Activated CD8-positive, alpha-beta memory T cell treated with anti-CD3 and anti-CD28 coated beads, Interleukin-2, amount 10 ng/mL, durations not matched to agents 7 days and 5 days (primary cell): Measurements from ENCODE around the gene PLCB4. TPM values are rescaled to one million over a fixed set of nuclear protein-coding genes. Genes with fewer than 3 reads are reported as not detected.

Source experiments
- ATAC-seq: fragments of 150-1000 bp; cut with Tn5 transposase; one replicate; pipeline ENCODE4 v1.10.0; 2021; ENCODE audit warnings: moderate library complexity
- CTCF ChIA-PET: fragments of 350-600 bp; sonication (Branson Sonifier 250); formaldehyde crosslinking; loops from one replicate; lab custom pipeline; 2021; ENCODE audit warnings: antibody characterized with exemption; lab: Charles Lee
- DNase-seq: peaks from one replicate; pipeline ENCODE4 v3.0.0-alpha.2; 2020
- H3K27ac Mint-ChIP-seq: one replicate; pipeline ENCODE4 v1.8.0; 2021; ENCODE audit warnings: mild to moderate bottlenecking, mixed read lengths
- H3K27me3 Mint-ChIP-seq: one replicate; pipeline ENCODE4 v1.8.0; 2021; ENCODE audit warnings: mixed read lengths
- H3K36me3 Mint-ChIP-seq: one replicate; pipeline ENCODE4 v1.8.0; 2021; ENCODE audit warnings: mild to moderate bottlenecking, mixed read lengths
- H3K4me1 Mint-ChIP-seq: one replicate; pipeline ENCODE4 v1.8.0; 2021; ENCODE audit warnings: mixed read lengths
- H3K4me3 Mint-ChIP-seq: one replicate; pipeline ENCODE4 v1.8.0; 2021; ENCODE audit warnings: mild to moderate bottlenecking, moderate library complexity, mixed read lengths
- H3K9me3 Mint-ChIP-seq: one replicate; pipeline ENCODE4 v1.8.0; 2022; ENCODE audit warnings: low read depth, mixed read lengths
- total RNA-seq, 2 experiments: library from RNA; stranded (reverse); gene quantifications; one replicate each; pipeline ENCODE4 v1.2.3, GENCODE V29; 2021

PLCB4 gene
- total RNA-seq, 2 experiments from 2014 or later = not detected

- H3K9me3 Mint-ChIP-seq = peaks cover 8% of the 10 kb centered on the region
- H3K4me1 Mint-ChIP-seq = no peaks in the 10 kb centered on the region
- no peak for ATAC-seq
- DNase-seq = no peak
- no peaks in the 10 kb centered on the region for H3K36me3 Mint-ChIP-seq
- no peak overlapping the region for H3K4me3 Mint-ChIP-seq
- no peaks in the 10 kb centered on the region for H3K27me3 Mint-ChIP-seq
- CTCF ChIA-PET = no interaction called here
- H3K27ac Mint-ChIP-seq = no peak overlapping the region
These were observed 373.1 kb downstream of the PLCB4 start for GRCh38 chr20:9441948-9442347.

GRCh38 chr20:9442858-9443257, 374.0 kb downstream of the PLCB4 start:
- no peak overlapping the region for H3K4me3 Mint-ChIP-seq
- no peak for DNase-seq
- CTCF ChIA-PET = no interaction called here
- no peaks in the 10 kb centered on the region for H3K27me3 Mint-ChIP-seq
- no peak for ATAC-seq
- H3K9me3 Mint-ChIP-seq = peaks cover 8% of the 10 kb centered on the region
- H3K4me1 Mint-ChIP-seq = no peaks in the 10 kb centered on the region
- no peak overlapping the region for H3K27ac Mint-ChIP-seq
- no peaks in the 10 kb centered on the region for H3K36me3 Mint-ChIP-seq

GRCh38 chr20:9444921-9445320, 376.0 kb downstream of the PLCB4 start:
- CTCF ChIA-PET = no interaction called here
- Mint-ChIP-seq H3K27ac (no peak overlapping the region), H3K4me3 (no peak overlapping the region), H3K9me3 (peaks cover 4% of the 10 kb centered on the region), H3K36me3 (no peaks in the 10 kb centered on the region), H3K27me3 (no peaks in the 10 kb centered on the region), H3K4me1 (no peaks in the 10 kb centered on the region)
- no peak for ATAC-seq
- no peak for DNase-seq

GRCh38 chr20:9447182-9447581, 378.3 kb downstream of the PLCB4 start:
- Mint-ChIP-seq H3K27ac (no peak overlapping the region), H3K4me1 (no peaks in the 10 kb centered on the region), H3K4me3 (no peak overlapping the region), H3K36me3 (no peaks in the 10 kb centered on the region), H3K9me3 (no peaks in the 10 kb centered on the region), H3K27me3 (no peaks in the 10 kb centered on the region)
- CTCF ChIA-PET = interaction anchor here (0.9 kb wide), 1 partner anchor 163 kb away, joined by 3 read pairs; no protein-coding TSS in a partner anchor
- ATAC-seq = no peak
- no peak for DNase-seq

GRCh38 chr20:9453201-9453600, 384.3 kb downstream of the PLCB4 start:
- Mint-ChIP-seq H3K27me3 (no peaks in the 10 kb centered on the region), H3K4me3 (no peak overlapping the region), H3K9me3 (no peaks in the 10 kb centered on the region), H3K4me1 (no peaks in the 10 kb centered on the region), H3K27ac (no peak overlapping the region), H3K36me3 (no peaks in the 10 kb centered on the region)
- ATAC-seq (no peak), DNase-seq (no peak)
- CTCF ChIA-PET = no interaction called here

- Mint-ChIP-seq H3K4me1 (no peaks in the 10 kb centered on the region), H3K36me3 (no peaks in the 10 kb centered on the region), H3K27me3 (no peaks in the 10 kb centered on the region), H3K4me3 (no peak overlapping the region), H3K9me3 (no peaks in the 10 kb centered on the region), H3K27ac (no peak overlapping the region)
- no peak for DNase-seq
- ATAC-seq = no peak
- CTCF ChIA-PET = no interaction called here
These were observed 385.9 kb downstream of the PLCB4 start for GRCh38 chr20:9454791-9455190.

GRCh38 chr20:9457136-9457535, 388.2 kb downstream of the PLCB4 start:
- H3K36me3 Mint-ChIP-seq = no peaks in the 10 kb centered on the region
- no peak overlapping the region for H3K4me3 Mint-ChIP-seq
- H3K27me3 Mint-ChIP-seq = no peaks in the 10 kb centered on the region
- no peak overlapping the region for H3K27ac Mint-ChIP-seq
- DNase-seq (no peak), ATAC-seq (no peak)
- no peaks in the 10 kb centered on the region for H3K9me3 Mint-ChIP-seq
- H3K4me1 Mint-ChIP-seq = no peaks in the 10 kb centered on the region
- CTCF ChIA-PET = no interaction called here

- no peak overlapping the region for H3K27ac Mint-ChIP-seq
- H3K27me3 Mint-ChIP-seq = no peaks in the 10 kb centered on the region
- DNase-seq = no peak
- no peak for ATAC-seq
- H3K36me3 Mint-ChIP-seq = no peaks in the 10 kb centered on the region
- no peak overlapping the region for H3K4me3 Mint-ChIP-seq
- H3K9me3 Mint-ChIP-seq = no peaks in the 10 kb centered on the region
- no peaks in the 10 kb centered on the region for H3K4me1 Mint-ChIP-seq
- CTCF ChIA-PET = interaction anchor here (0.7 kb wide), 1 partner anchor 8 kb away, joined by 3 read pairs; no protein-coding TSS in a partner anchor
These were observed 389.4 kb downstream of the PLCB4 start for GRCh38 chr20:9458138-9458796.

GRCh38 chr20:9460518-9460917, 391.6 kb downstream of the PLCB4 start:
- no peaks in the 10 kb centered on the region for H3K9me3 Mint-ChIP-seq
- no peak overlapping the region for H3K27ac Mint-ChIP-seq
- ATAC-seq (no peak), DNase-seq (no peak)
- H3K36me3 Mint-ChIP-seq = no peaks in the 10 kb centered on the region
- CTCF ChIA-PET = no interaction called here
- H3K27me3 Mint-ChIP-seq = no peaks in the 10 kb centered on the region
- H3K4me1 Mint-ChIP-seq = no peaks in the 10 kb centered on the region
- H3K4me3 Mint-ChIP-seq = no peak overlapping the region

GRCh38 chr20:9467995-9468394, 399.1 kb downstream of the PLCB4 start:
- H3K9me3 Mint-ChIP-seq = no peaks in the 10 kb centered on the region
- DNase-seq = no peak
- no peaks in the 10 kb centered on the region for H3K4me1 Mint-ChIP-seq
- no peak overlapping the region for H3K27ac Mint-ChIP-seq
- H3K27me3 Mint-ChIP-seq = no peaks in the 10 kb centered on the region
- CTCF ChIA-PET = no interaction called here
- H3K36me3 Mint-ChIP-seq = no peaks in the 10 kb centered on the region
- ATAC-seq = no peak
- no peak overlapping the region for H3K4me3 Mint-ChIP-seq

- H3K27ac Mint-ChIP-seq = no peak overlapping the region
These were observed 406.0 kb downstream of the PLCB4 start for GRCh38 chr20:9474835-9475415.

GRCh38 chr20:9475456-9475855, 406.6 kb downstream of the PLCB4 start:
- ATAC-seq = no peak

More at GRCh38 chr20:9474835-9475415, 406.0 kb downstream of the PLCB4 start:
- no peaks in the 10 kb centered on the region for H3K27me3 Mint-ChIP-seq
- H3K4me1 Mint-ChIP-seq = no peaks in the 10 kb centered on the region
- no peaks in the 10 kb centered on the region for H3K9me3 Mint-ChIP-seq
- CTCF ChIA-PET = no interaction called here
- no peak overlapping the region for H3K4me3 Mint-ChIP-seq
- H3K36me3 Mint-ChIP-seq = no peaks in the 10 kb centered on the region
- no peak for ATAC-seq
- DNase-seq = no peak

GRCh38 chr20:9476174-9476573, 407.3 kb downstream of the PLCB4 start:
- H3K36me3 Mint-ChIP-seq = no peaks in the 10 kb centered on the region
- H3K4me3 Mint-ChIP-seq = no peak overlapping the region
- H3K27ac Mint-ChIP-seq = no peak overlapping the region
- no peaks in the 10 kb centered on the region for H3K9me3 Mint-ChIP-seq
- no peaks in the 10 kb centered on the region for H3K27me3 Mint-ChIP-seq
- ATAC-seq (no peak), DNase-seq (no peak)
- CTCF ChIA-PET = no interaction called here
- no peaks in the 10 kb centered on the region for H3K4me1 Mint-ChIP-seq

More at GRCh38 chr20:9475456-9475855, 406.6 kb downstream of the PLCB4 start:
- no peak for DNase-seq
- Mint-ChIP-seq H3K9me3 (no peaks in the 10 kb centered on the region), H3K27me3 (no peaks in the 10 kb centered on the region), H3K4me3 (no peak overlapping the region), H3K36me3 (no peaks in the 10 kb centered on the region), H3K4me1 (no peaks in the 10 kb centered on the region), H3K27ac (no peak overlapping the region)
- CTCF ChIA-PET = no interaction called here

GRCh38 chr20:9476637-9477036, 407.8 kb downstream of the PLCB4 start:
- DNase-seq = no peak
- H3K4me1 Mint-ChIP-seq = no peaks in the 10 kb centered on the region
- no peaks in the 10 kb centered on the region for H3K36me3 Mint-ChIP-seq
- no peak for ATAC-seq
- H3K9me3 Mint-ChIP-seq = no peaks in the 10 kb centered on the region
- H3K4me3 Mint-ChIP-seq = no peak overlapping the region
- H3K27me3 Mint-ChIP-seq = no peaks in the 10 kb centered on the region
- CTCF ChIA-PET = no interaction called here
- no peak overlapping the region for H3K27ac Mint-ChIP-seq
